Measurements from ENCODE around the gene FAM200C. TPM values are rescaled to one million over a fixed set of nuclear protein-coding genes. Genes with fewer than 3 reads are reported as not detected.

FAM200C gene
- total and polyA plus RNA-seq, 2 donors (not counting 1 experiment from before 2014, with no cell fraction given): 0.28 to 1.3 TPM

DNA sequence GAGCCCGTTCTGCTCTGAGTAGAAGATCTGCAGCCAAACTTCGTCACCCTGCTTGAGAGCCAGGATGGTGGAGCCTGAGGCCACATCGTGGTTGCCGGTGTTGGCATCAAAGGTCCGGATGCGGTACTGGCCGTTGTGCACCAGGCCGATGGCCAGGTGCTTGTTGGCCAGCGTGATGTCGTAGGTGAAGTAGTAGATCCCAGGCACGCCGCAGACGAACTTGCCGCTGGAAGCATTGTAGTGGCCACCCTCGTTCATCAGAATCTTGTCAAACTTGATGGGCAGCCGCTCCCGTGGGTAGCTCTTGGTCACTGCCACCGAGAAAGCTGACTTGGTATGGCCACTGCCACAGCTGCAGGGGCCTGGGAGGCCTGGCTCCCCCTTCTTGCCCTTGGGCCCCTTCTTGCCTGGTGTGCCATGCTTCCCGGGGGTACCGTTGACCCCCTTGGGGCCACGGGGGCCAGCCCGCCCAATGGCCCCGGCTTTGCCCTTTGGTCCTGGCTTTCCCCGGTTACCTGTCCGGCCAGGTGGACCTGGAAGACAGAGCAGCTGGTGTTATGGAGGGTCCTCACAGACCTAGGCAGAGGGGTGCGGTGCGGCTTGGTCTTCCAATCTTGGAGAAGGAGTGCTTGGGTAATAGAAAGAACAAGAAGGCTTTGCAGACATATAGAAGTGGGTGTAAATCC lies 50.5 kb downstream of the FAM200C start:
- Mint-ChIP-seq H3K4me3 (no peak overlapping the region), H3K4me1 (no peaks in the 10 kb centered on the region), H3K27me3 (peaks cover 3% of the 10 kb centered on the region), H3K27ac (peak overlapping the region; percentile 24), H3K9me3 (ENCODE audit: insufficient read depth) (no peaks in the 10 kb centered on the region)
- ATAC-seq (ENCODE audit: low read depth) (no peak), DNase-seq (no peak)
- WGBS (ENCODE audit: insufficient coverage): 95% methylated on average over 25 of the region's 27 CpGs
- no peak for TF ChIP-seq EZH2 (IDR thresholded peaks at IDR 0.05; ENCODE audit: borderline replicate concordance, insufficient read depth, low read depth, low read length, poor library complexity, severe bottlenecking)
- TF ChIP-seq, protein P1, sequence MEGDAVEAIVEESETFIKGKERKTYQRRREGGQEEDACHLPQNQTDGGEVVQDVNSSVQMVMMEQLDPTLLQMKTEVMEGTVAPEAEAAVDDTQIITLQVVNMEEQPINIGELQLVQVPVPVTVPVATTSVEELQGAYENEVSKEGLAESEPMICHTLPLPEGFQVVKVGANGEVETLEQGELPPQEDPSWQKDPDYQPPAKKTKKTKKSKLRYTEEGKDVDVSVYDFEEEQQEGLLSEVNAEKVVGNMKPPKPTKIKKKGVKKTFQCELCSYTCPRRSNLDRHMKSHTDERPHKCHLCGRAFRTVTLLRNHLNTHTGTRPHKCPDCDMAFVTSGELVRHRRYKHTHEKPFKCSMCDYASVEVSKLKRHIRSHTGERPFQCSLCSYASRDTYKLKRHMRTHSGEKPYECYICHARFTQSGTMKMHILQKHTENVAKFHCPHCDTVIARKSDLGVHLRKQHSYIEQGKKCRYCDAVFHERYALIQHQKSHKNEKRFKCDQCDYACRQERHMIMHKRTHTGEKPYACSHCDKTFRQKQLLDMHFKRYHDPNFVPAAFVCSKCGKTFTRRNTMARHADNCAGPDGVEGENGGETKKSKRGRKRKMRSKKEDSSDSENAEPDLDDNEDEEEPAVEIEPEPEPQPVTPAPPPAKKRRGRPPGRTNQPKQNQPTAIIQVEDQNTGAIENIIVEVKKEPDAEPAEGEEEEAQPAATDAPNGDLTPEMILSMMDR (IDR thresholded peaks at IDR 0.05): no peak
- H3K79me2 ChIP-seq (ENCODE audit: control insufficient read depth, insufficient read depth, low read length): no peaks in the 10 kb centered on the region
- H3K4me2 ChIP-seq (replicated peaks; ENCODE audit: low read depth, low read length, poor library complexity, severe bottlenecking): no peak overlapping the region
- no peaks in the 10 kb centered on the region for H4K20me1 ChIP-seq (ENCODE audit: control insufficient read depth, insufficient read depth, low read length, poor library complexity, severe bottlenecking)
- no peak overlapping the region for H3K27ac ChIP-seq (ENCODE audit: low read length in 2 of 2)
- no peaks in the 10 kb centered on the region for H3K4me1 ChIP-seq (ENCODE audit: control insufficient read depth in 2 of 2, insufficient read depth in 2 of 2, low read length in 2 of 2)
- H3K36me3 ChIP-seq (replicated peaks in 1 of 2; ENCODE audit: control extremely low read depth in 1 of 2, control insufficient read depth in 1 of 2, extremely low read depth in 1 of 2, insufficient read depth in 2 of 2, low read length in 1 of 2): no peaks in the 10 kb centered on the region
- H2AFZ ChIP-seq (ENCODE audit: insufficient read depth, low read depth, low read length, poor library complexity, severe bottlenecking): no peak overlapping the region
- POLR2A ChIA-PET: no interaction called here
- no peak overlapping the region for H3K4me3 ChIP-seq (ENCODE audit: control extremely low read depth in 1 of 5, extremely low read depth in 1 of 5, insufficient read depth in 1 of 5, low read depth in 2 of 5, low read length in 4 of 5)
- CTCF ChIA-PET: interaction anchor here (9.5 kb wide), 1 partner anchor 326 kb away, joined by 140 read pairs; no protein-coding TSS in a partner anchor
- H3K27me3 ChIP-seq (replicated peaks in 1 of 4; ENCODE audit: control extremely low read depth in 1 of 4, control insufficient read depth in 3 of 4, insufficient read depth in 4 of 4, low read length in 3 of 4): peaks cover 0 to 4% (median 0%) of the 10 kb centered on the region in 4 experiments
- no peaks in the 10 kb centered on the region for H3K9me3 ChIP-seq (ENCODE audit: control extremely low read depth in 1 of 3, control insufficient read depth in 2 of 3, insufficient read depth in 1 of 3, low read length in 2 of 3)
- H3K9ac ChIP-seq (ENCODE audit: low read length): no peak overlapping the region
- intact Hi-C loops (cut with micrococcal nuclease): no loop called here

DNA sequence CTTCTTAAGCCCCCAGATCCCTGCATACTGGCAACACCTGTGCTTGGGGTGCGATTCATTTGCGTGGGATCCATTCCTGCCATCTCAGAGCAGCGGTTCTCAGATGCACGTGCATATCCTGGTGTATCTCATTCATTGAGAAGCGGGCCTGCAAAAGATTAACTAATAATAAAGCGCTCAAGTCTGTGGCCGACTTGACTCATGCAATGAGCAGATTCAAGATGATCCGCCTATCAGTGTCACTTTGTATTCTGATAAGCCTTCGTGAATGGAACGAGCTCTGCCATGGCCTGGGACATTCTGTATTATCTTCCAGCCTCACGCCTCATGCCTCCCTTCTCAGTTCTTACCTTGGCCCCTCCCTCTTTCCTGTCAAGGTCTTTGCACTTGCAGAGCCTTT lies 51.8 kb downstream of the FAM200C start:
- H3K4me1 ChIP-seq (ENCODE audit: control insufficient read depth in 2 of 2, insufficient read depth in 2 of 2, low read length in 2 of 2): no peaks in the 10 kb centered on the region
- intact Hi-C loops (cut with micrococcal nuclease): no loop called here
- H3K9ac ChIP-seq (ENCODE audit: low read length): no peak overlapping the region
- no peaks in the 10 kb centered on the region for H4K20me1 ChIP-seq (ENCODE audit: control insufficient read depth, insufficient read depth, low read length, poor library complexity, severe bottlenecking)
- Mint-ChIP-seq H3K27me3 (no peaks in the 10 kb centered on the region), H3K4me1 (no peaks in the 10 kb centered on the region), H3K27ac (no peak overlapping the region), H3K4me3 (no peak overlapping the region), H3K9me3 (ENCODE audit: insufficient read depth) (no peaks in the 10 kb centered on the region)
- H2AFZ ChIP-seq (ENCODE audit: insufficient read depth, low read depth, low read length, poor library complexity, severe bottlenecking): no peak overlapping the region
- WGBS (ENCODE audit: insufficient coverage): 94% methylated on average over 11 of the region's 11 CpGs
- no peaks in the 10 kb centered on the region for H3K79me2 ChIP-seq (ENCODE audit: control insufficient read depth, insufficient read depth, low read length)
- no peak for TF ChIP-seq EZH2 (IDR thresholded peaks at IDR 0.05; ENCODE audit: borderline replicate concordance, insufficient read depth, low read depth, low read length, poor library complexity, severe bottlenecking)
- TF ChIP-seq, protein P1 (IDR thresholded peaks at IDR 0.05): no peak
- ChIA-PET CTCF (interaction anchor here (0.9 to 9.5 kb wide), 4 partner anchors 30 to 324 kb away, joined by 3 to 140 read pairs (median 4); no protein-coding TSS in a partner anchor), POLR2A (no interaction called here)
- DNase-seq (no peak), ATAC-seq (ENCODE audit: low read depth) (no peak)
- no peaks in the 10 kb centered on the region for H3K36me3 ChIP-seq (replicated peaks in 1 of 2; ENCODE audit: control extremely low read depth in 1 of 2, control insufficient read depth in 1 of 2, extremely low read depth in 1 of 2, insufficient read depth in 2 of 2, low read length in 1 of 2)
- H3K4me3 ChIP-seq (ENCODE audit: control extremely low read depth in 1 of 5, extremely low read depth in 1 of 5, insufficient read depth in 1 of 5, low read depth in 2 of 5, low read length in 4 of 5): no peak overlapping the region
- no peak overlapping the region for H3K27ac ChIP-seq (ENCODE audit: low read length in 2 of 2)
- H3K27me3 ChIP-seq (replicated peaks in 1 of 4; ENCODE audit: control extremely low read depth in 1 of 4, control insufficient read depth in 3 of 4, insufficient read depth in 4 of 4, low read length in 3 of 4): peaks cover 0 to 4% (median 0%) of the 10 kb centered on the region in 4 experiments
- no peak overlapping the region for H3K4me2 ChIP-seq (replicated peaks; ENCODE audit: low read depth, low read length, poor library complexity, severe bottlenecking)
- H3K9me3 ChIP-seq (ENCODE audit: control extremely low read depth in 1 of 3, control insufficient read depth in 2 of 3, insufficient read depth in 1 of 3, low read length in 2 of 3): no peaks in the 10 kb centered on the region

Measured in B cell (primary cell).